Cortex of kidney (tissue), 1 donor: ENCODE measurements around the gene TXN.
"Not testable (repeated sequence)": the region's sequence is repeated elsewhere in the genome, so short reads cannot be mapped to it uniquely, and the experiment has no call there.

Experiments used
- DNase-seq: peaks from one replicate; lab custom pipeline; 2025; lab: John Stamatoyannopoulos, UW

The TXN gene

GRCh38 chr9:110257097-110257841 is 962 bp upstream of the TXN start:
- no peak for DNase-seq

GRCh38 chr9:110255463-110256379 is 586 bp downstream of the TXN start:
- DNase-seq, result no peak

DNA sequence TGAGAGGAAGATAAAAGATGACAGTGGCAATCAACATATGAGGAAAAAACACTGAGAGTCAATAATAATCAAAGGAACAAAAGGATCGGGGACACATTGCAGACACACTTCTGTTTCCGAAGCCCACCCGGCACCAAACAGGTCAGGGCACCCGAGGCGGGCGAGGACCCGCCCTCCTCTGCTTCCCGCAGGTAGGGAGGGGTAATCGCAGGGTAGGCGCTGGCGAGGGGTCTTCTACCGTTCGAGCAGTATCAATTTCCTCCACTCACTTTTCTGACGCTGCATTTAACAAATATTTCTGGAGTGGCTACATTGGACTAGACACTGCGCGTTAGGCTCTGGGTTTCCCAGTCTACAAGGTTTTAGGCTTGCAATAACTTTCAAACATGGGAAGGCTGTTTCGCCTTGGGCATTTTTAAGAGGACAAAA is 1.3 kb downstream of the TXN start:
- DNase-seq, result no peak

- no peak for DNase-seq
These were observed 1.8 kb downstream of the TXN start for GRCh38 chr9:110254500-110254899.

DNA sequence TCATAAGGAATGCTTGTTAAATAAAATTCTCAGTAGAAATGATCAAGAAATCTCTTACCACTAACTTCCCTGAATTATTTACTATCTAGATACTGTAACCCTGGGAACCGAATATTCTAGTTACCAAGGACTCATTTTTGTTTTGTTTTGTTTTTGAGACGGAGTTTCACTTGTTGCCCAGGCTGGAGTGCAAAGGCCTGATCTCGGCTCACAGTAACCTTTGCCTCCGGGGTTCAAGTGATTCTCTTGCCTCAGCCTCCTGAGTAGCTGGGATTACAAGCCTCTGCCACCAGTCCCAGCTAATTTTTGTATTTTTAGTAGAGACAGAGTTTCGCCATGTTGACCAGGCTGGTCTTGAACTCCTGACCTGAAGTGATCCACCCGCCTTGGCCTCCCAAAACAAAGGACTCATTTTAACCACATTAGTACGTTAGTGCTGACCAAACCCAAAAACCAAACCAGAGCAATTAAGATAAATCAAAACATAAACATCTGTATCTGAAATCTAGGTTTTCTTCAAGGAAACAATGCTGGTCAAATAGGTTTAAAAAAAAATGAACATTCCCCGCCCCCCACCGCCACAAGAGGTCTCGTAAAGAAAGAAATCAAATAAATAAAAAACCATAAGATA is 3.7 kb downstream of the TXN start:
- no peak for DNase-seq

DNA sequence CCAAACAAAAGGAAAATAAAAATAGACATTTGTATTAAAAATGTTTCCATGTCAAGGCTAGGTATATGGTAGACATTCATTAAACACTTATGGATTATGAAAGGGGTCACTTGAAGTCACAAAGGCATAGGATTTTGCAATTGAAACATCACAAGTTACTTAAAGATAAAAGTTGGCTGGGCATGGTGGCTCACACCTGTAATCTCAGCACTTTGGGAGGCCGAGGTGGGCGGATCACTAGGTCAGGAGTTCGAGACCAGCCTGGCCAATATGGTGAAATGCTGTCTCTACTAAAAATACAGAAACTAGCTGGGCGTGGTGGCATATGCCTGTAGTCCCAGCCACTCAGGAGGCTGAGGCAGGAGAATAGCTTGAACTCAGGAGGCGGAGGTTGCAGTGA is 4.5 kb downstream of the TXN start:
- not testable (repeated sequence) for DNase-seq

DNA sequence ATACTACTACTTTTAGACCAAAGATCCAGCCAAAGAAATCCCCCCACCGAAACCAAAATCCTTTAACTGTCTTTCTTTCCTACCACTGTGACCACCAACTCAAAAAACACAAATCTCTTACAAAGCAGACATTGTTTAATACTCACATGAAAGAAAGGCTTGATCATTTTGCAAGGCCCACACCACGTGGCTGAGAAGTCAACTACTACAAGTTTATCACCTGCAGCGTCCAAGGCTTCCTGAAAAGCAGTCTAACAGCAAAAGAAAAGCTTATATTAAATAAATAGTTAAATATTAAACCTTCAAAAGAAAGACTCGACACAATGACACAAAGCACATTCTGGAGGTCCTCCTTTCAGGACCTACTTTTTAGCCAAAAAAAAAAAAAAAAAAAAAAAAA is 5.1 kb downstream of the TXN start:
- DNase-seq, result no peak

DNA sequence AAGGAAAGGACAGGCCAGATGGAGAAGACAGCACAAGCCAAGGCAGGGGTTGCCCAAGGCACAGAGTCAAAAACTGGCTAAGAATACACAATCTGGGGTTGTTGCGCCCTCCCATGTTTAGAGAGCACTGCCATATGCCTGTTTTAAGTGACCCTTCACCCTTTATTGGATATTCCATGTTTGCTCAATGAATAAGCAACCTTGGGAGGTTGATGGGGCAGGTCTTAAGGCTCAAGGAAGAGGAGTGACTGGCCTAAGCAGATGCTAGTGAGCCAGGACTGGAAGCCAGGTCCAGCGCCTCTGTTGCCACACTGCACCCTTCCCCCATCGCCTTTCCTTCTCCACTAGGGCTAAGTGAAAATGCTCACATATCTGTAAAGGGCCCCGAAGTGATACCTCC is 6.7 kb downstream of the TXN start:
- DNase-seq, result no peak

- no peak for DNase-seq
These were observed 7.9 kb downstream of the TXN start for GRCh38 chr9:110248361-110248760.

GRCh38 chr9:110246214-110246613 is 10.1 kb downstream of the TXN start:
- DNase-seq, result no peak

DNA sequence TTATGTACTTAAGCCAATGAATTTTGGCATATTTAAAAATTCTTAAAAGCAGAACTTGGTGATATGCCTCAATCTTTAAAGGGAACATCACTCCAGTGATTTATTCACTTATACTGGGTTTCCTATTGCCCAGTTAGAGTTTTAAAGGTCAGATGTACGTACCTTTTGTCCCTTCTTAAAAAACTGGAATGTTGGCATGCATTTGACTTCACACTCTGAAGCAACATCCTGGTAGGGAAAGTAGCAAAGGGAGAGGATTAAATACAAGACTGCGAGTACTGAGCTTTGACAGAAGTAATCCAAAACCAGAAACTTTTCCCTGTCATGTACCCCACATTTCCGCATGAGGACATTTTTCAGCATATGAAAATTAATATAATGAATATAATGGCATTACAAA is 11.7 kb downstream of the TXN start:
- DNase-seq, result no peak

DNA sequence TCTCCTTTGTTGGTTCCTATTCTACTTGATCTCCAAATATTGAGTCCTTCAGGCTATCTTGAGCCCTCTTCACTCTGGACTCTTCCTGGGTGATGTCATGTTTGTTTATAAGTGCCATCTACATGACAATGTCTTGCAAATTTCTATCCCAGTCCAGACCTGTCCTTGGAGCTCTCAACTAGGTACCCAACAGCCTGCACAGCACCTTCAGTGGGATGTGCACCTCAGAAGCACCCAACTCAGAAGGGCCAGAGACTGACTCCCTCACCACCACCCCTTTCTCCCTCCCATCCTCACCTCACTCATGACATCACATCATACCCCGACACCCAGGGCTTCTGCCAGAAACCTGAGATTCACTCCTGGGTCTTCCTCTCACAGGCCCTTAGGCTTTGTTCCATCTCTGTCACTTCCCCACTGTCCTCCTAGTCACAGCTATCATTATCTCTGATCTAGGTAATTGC is 14.4 kb downstream of the TXN start:
- DNase-seq, result no peak

GRCh38 chr9:110241260-110241857 is 14.9 kb downstream of the TXN start:
- no peak for DNase-seq

GRCh38 chr9:110240198-110240597 is 16.1 kb downstream of the TXN start:
- DNase-seq, result no peak

- DNase-seq, result no peak
These were observed 28.0 kb downstream of the TXN start for GRCh38 chr9:110228321-110228720.

GRCh38 chr9:110224583-110224982 is 31.7 kb downstream of the TXN start:
- no peak for DNase-seq

DNA sequence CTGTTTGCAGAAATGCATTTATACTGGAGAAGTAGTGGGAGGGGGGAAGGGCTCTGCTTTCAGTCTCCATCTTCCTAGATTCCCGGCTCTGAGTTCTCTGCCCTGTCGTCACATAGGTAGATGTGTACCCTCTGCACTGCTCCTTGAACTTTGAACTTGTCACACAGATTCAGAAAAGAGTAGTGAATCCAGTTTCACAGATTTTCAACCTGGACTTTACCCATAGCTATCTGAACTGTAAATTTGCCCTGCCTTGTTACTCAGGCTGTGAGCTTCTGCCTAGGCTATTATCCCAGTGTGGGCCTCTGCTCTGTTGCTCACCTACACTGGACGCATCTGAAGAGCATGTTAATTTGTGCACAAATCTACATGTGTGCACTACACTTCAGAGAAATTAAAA is 35.5 kb downstream of the TXN start:
- DNase-seq, result no peak

DNA sequence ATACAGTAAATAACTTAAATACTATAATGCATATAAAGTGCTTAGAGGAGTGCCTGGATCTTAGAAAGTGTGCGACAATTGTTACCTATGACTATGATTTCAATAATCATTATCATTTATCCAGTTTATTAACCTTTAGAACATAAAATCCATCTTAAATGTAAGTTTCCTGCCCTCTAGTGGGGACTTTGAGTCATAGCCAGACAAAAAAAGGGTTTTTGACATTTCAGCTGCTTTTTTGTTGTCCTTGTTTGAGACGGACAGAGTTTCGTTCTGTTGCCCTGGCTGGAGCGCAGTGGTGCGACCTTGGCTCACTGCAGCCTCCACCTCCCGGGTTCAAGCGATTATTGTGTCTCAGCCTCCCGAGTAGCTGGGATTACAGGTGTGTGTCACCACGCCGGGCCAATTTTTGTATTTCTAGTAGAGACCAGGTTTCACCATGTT is 38.6 kb downstream of the TXN start:
- DNase-seq, result no peak

- DNase-seq, result no peak
These were observed 41.5 kb downstream of the TXN start for GRCh38 chr9:110214586-110215355.

- no peak for DNase-seq
These were observed 42.2 kb downstream of the TXN start for GRCh38 chr9:110214090-110214489.

DNA sequence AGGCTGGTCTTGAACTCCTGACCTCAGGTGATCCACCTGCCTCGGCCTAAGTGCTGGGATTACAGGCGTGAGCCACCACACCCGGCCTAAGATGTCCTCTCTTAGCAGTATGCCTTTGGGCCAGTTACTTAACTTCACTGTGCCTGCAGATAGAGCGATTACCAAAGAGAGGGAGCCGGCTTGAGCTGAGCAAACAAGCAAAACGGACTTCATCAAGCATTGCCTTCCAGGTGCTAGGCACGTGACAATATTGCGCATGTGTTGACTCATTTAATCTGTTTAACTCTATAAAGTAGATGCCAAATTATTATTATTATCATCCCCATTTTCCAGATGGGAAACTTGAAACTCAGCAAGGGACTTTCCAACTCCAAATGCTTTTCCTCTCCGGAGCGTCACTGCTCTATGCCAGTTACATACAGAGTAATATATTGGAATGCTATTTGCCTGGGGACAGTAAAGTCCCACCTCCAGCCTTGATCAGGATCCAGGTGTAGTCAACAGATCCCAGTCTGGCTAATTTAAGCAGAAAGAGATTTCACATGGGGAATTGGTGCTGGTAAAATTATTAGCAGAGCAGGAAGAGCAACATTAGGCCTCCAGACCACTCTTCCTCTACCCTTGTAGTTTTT is 42.8 kb downstream of the TXN start:
- DNase-seq, result no peak
